Measurements from ENCODE around the gene SPATA31D4.

SPATA31D4 gene

GRCh38 chr9:81902626-81903025 lies 25.6 kb upstream of the SPATA31D4 start:
- Histone ChIP-seq H3K9me3 (ENCODE audit: insufficient read depth, low read depth, low read length) (no peaks in the 10 kb centered on the region), H3K4ac (ENCODE audit: low read depth, low read length) (no peak overlapping the region), H3K23ac (ENCODE audit: low read length) (no peak overlapping the region), H3K27me3 (ENCODE audit: insufficient read depth, low read length) (no peaks in the 10 kb centered on the region), H4K8ac (ENCODE audit: low read depth, low read length) (no peak overlapping the region), H3K9ac (ENCODE audit: low read length) (no peak overlapping the region), H3K4me1 (ENCODE audit: control insufficient read depth in 1 of 2, insufficient read depth in 2 of 2, low read length in 2 of 2) (no peaks in the 10 kb centered on the region), H2BK5ac (ENCODE audit: low read depth, low read length, poor library complexity) (no peak overlapping the region), H2BK12ac (ENCODE audit: low read length) (no peak overlapping the region), H2AK5ac (ENCODE audit: low read length) (no peak overlapping the region), H2AFZ (ENCODE audit: insufficient read depth, low read length, poor library complexity) (no peak overlapping the region), H3K18ac (ENCODE audit: low read length) (no peak overlapping the region), H3K14ac (ENCODE audit: low read length) (no peak overlapping the region), H3K4me2 (ENCODE audit: low read length) (no peak overlapping the region), H3K79me2 (ENCODE audit: control insufficient read depth, insufficient read depth, low read length, poor library complexity) (no peaks in the 10 kb centered on the region), H4K91ac (ENCODE audit: low read depth, low read length) (no peak overlapping the region), H3K27ac (ENCODE audit: low read depth, low read length) (no peak overlapping the region), H2BK120ac (ENCODE audit: insufficient read depth, low read length, poor library complexity) (no peak overlapping the region), H3K79me1 (ENCODE audit: low read length) (no peaks in the 10 kb centered on the region), H4K12ac (ENCODE audit: low read depth, low read length) (no peak overlapping the region), H3K4me3 (ENCODE audit: low read depth, low read length) (no peak overlapping the region), H3K36me3 (ENCODE audit: control insufficient read depth in 1 of 2, insufficient read depth in 2 of 2, low read length in 2 of 2) (no peaks in the 10 kb centered on the region)
- no CpG with 5 or more reads among the region's 3 CpGs for WGBS (ENCODE audit: extremely low coverage, insufficient coverage, insufficient read length)
- DNase-seq = no peak

- Histone ChIP-seq H3K36me3 (ENCODE audit: control insufficient read depth in 1 of 2, insufficient read depth in 2 of 2, low read length in 2 of 2) (no peaks in the 10 kb centered on the region), H4K12ac (ENCODE audit: low read depth, low read length) (no peak overlapping the region), H3K23ac (ENCODE audit: low read length) (no peak overlapping the region), H2BK5ac (ENCODE audit: low read depth, low read length, poor library complexity) (no peak overlapping the region), H3K4me1 (ENCODE audit: control insufficient read depth in 1 of 2, insufficient read depth in 2 of 2, low read length in 2 of 2) (no peaks in the 10 kb centered on the region), H3K27me3 (ENCODE audit: insufficient read depth, low read length) (no peaks in the 10 kb centered on the region), H3K27ac (ENCODE audit: low read depth, low read length) (no peak overlapping the region), H2BK12ac (ENCODE audit: low read length) (no peak overlapping the region), H2AFZ (ENCODE audit: insufficient read depth, low read length, poor library complexity) (no peak overlapping the region), H3K4me3 (ENCODE audit: low read depth, low read length) (no peak overlapping the region), H3K14ac (ENCODE audit: low read length) (no peak overlapping the region), H3K9ac (ENCODE audit: low read length) (no peak overlapping the region), H2AK5ac (ENCODE audit: low read length) (no peak overlapping the region), H3K79me2 (ENCODE audit: control insufficient read depth, insufficient read depth, low read length, poor library complexity) (no peaks in the 10 kb centered on the region), H3K9me3 (ENCODE audit: insufficient read depth, low read depth, low read length) (no peaks in the 10 kb centered on the region), H3K18ac (ENCODE audit: low read length) (no peak overlapping the region), H3K79me1 (ENCODE audit: low read length) (no peaks in the 10 kb centered on the region), H3K4ac (ENCODE audit: low read depth, low read length) (no peak overlapping the region), H2BK120ac (ENCODE audit: insufficient read depth, low read length, poor library complexity) (no peak overlapping the region), H4K91ac (ENCODE audit: low read depth, low read length) (no peak overlapping the region), H3K4me2 (ENCODE audit: low read length) (no peak overlapping the region), H4K8ac (ENCODE audit: low read depth, low read length) (no peak overlapping the region)
- DNase-seq = no peak
- WGBS (ENCODE audit: extremely low coverage, insufficient coverage, insufficient read length) = no CpG with 5 or more reads among the region's 3 CpGs
These were observed 21.6 kb upstream of the SPATA31D4 start for GRCh38 chr9:81906671-81907070.

DNA sequence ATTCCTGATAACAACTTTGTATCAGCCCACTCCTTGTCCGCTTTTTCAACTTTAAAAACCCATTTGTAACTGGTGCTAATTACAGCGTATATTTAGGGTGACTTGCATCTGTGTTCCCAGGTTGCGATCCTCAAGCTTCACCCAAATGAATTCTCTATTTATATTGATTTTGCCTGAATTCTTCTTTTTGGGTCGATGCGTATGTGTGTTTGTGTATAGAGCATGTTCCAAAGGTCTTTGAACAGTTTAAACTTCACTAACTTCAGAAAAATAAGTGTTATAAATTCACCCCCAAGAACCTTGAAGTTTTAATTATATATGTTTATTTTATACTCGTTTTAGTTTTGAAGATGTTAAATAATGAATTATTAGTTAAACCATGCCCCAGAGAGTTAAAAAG lies 16.1 kb upstream of the SPATA31D4 start:
- no peak overlapping the region for H3K14ac ChIP-seq (ENCODE audit: low read length)
- H3K4me1 ChIP-seq (ENCODE audit: control insufficient read depth in 1 of 2, insufficient read depth in 2 of 2, low read length in 2 of 2) = no peaks in the 10 kb centered on the region
- H2BK5ac ChIP-seq (ENCODE audit: low read depth, low read length, poor library complexity) = no peak overlapping the region
- H3K23ac ChIP-seq (ENCODE audit: low read length) = no peak overlapping the region
- no peak overlapping the region for H3K4me2 ChIP-seq (ENCODE audit: low read length)
- no peak overlapping the region for H3K4me3 ChIP-seq (ENCODE audit: low read depth, low read length)
- no peak overlapping the region for H3K27ac ChIP-seq (ENCODE audit: low read depth, low read length)
- H3K9me3 ChIP-seq (ENCODE audit: insufficient read depth, low read depth, low read length) = no peaks in the 10 kb centered on the region
- H3K9ac ChIP-seq (ENCODE audit: low read length) = no peak overlapping the region
- no peak overlapping the region for H4K12ac ChIP-seq (ENCODE audit: low read depth, low read length)
- no peaks in the 10 kb centered on the region for H3K27me3 ChIP-seq (ENCODE audit: insufficient read depth, low read length)
- no peak overlapping the region for H3K4ac ChIP-seq (ENCODE audit: low read depth, low read length)
- no peak for DNase-seq
- no peak overlapping the region for H2BK12ac ChIP-seq (ENCODE audit: low read length)
- no peaks in the 10 kb centered on the region for H3K79me1 ChIP-seq (ENCODE audit: low read length)
- H3K36me3 ChIP-seq (ENCODE audit: control insufficient read depth in 1 of 2, insufficient read depth in 2 of 2, low read length in 2 of 2) = no peaks in the 10 kb centered on the region
- H2BK120ac ChIP-seq (ENCODE audit: insufficient read depth, low read length, poor library complexity) = no peak overlapping the region
- H3K79me2 ChIP-seq (ENCODE audit: control insufficient read depth, insufficient read depth, low read length, poor library complexity) = no peaks in the 10 kb centered on the region
- no CpG with 5 or more reads among the region's 6 CpGs for WGBS (ENCODE audit: extremely low coverage, insufficient coverage, insufficient read length)
- H4K8ac ChIP-seq (ENCODE audit: low read depth, low read length) = no peak overlapping the region
- H2AFZ ChIP-seq (ENCODE audit: insufficient read depth, low read length, poor library complexity) = no peak overlapping the region
- H2AK5ac ChIP-seq (ENCODE audit: low read length) = no peak overlapping the region
- H4K91ac ChIP-seq (ENCODE audit: low read depth, low read length) = no peak overlapping the region
- no peak overlapping the region for H3K18ac ChIP-seq (ENCODE audit: low read length)

GRCh38 chr9:81915801-81916505 lies 12.3 kb upstream of the SPATA31D4 start:
- no peak overlapping the region for H3K18ac ChIP-seq (ENCODE audit: low read length)

More at GRCh38 chr9:81915801-81916505, 12.3 kb upstream of the SPATA31D4 start:
- Histone ChIP-seq H3K9me3 (ENCODE audit: insufficient read depth, low read depth, low read length) (no peaks in the 10 kb centered on the region), H2AFZ (ENCODE audit: insufficient read depth, low read length, poor library complexity) (no peak overlapping the region), H3K9ac (ENCODE audit: low read length) (no peak overlapping the region), H2BK5ac (ENCODE audit: low read depth, low read length, poor library complexity) (no peak overlapping the region), H2AK5ac (ENCODE audit: low read length) (no peak overlapping the region), H3K27me3 (ENCODE audit: insufficient read depth, low read length) (no peaks in the 10 kb centered on the region), H2BK120ac (ENCODE audit: insufficient read depth, low read length, poor library complexity) (no peak overlapping the region), H3K27ac (ENCODE audit: low read depth, low read length) (no peak overlapping the region), H3K4me3 (ENCODE audit: low read depth, low read length) (no peak overlapping the region), H3K23ac (ENCODE audit: low read length) (no peak overlapping the region), H3K4me1 (ENCODE audit: control insufficient read depth in 1 of 2, insufficient read depth in 2 of 2, low read length in 2 of 2) (no peaks in the 10 kb centered on the region), H4K8ac (ENCODE audit: low read depth, low read length) (no peak overlapping the region), H4K12ac (ENCODE audit: low read depth, low read length) (no peak overlapping the region), H3K79me1 (ENCODE audit: low read length) (no peaks in the 10 kb centered on the region), H3K79me2 (ENCODE audit: control insufficient read depth, insufficient read depth, low read length, poor library complexity) (no peaks in the 10 kb centered on the region), H2BK12ac (ENCODE audit: low read length) (no peak overlapping the region), H3K4me2 (ENCODE audit: low read length) (no peak overlapping the region), H3K36me3 (ENCODE audit: control insufficient read depth in 1 of 2, insufficient read depth in 2 of 2, low read length in 2 of 2) (no peaks in the 10 kb centered on the region), H3K14ac (ENCODE audit: low read length) (no peak overlapping the region), H4K91ac (ENCODE audit: low read depth, low read length) (no peak overlapping the region), H3K4ac (ENCODE audit: low read depth, low read length) (no peak overlapping the region)
- no peak for DNase-seq
- no CpG with 5 or more reads among the region's 5 CpGs for WGBS (ENCODE audit: extremely low coverage, insufficient coverage, insufficient read length)
